ENCODE measurements around the gene BICD1. TPM values are rescaled to one million over a fixed set of nuclear protein-coding genes. Genes with fewer than 3 reads are reported as not detected.

The BICD1 gene
- total RNA-seq, result 10 to 100 TPM; 17.9 to 19.5 (median 18.9) TPM

DNA sequence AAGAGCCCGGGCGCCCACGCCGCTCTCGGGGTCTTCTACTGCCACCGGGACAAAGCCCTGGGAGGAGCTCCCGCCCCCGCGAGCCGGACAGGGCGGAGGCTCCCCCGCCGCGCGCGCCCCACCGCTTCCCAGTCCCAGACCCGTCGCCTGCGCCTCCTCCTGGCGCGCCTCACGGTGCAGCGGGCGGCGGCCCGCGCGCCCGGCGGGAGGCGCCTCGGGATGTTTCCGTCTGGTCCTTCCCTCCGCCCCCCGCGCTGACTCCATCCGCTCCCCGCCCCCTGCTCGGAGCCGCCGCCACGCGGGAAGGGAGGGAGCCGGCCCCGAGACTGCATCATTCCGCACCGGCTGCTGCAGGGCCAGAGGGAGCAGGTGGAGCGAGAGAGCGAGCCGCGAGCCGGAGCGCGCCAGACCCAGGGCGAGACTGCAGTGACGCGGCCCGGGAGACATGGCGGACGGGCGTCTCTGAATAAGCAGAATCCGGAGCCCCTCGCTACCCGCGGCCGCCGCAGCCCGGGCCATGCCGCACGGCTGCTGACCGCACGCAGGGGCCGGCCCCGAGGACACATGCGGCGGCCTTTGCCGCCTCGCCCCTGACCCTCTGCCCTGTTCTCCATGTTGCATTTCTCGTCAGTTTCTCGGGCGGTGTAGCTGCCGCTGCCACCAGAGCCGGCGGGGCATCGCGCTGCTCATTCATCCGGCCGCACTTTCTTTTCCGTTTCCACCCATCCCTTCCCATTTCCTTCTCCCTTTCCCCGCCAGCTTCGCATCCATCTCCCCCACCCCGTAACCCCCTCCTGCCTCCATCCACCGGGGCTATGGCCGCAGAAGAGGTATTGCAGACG, at the start of gene BICD1:
Gene BICD1, plus strand, starts transcription at position 331 of the 842 bp plus-strand sequence. Its CDS starts 485 bp downstream, at position 816.
- H3K9me3 Mint-ChIP-seq, result no peaks in the 10 kb centered on the region
- ATAC-seq (peak; percentile 84), DNase-seq (peak; percentile 63)
- H3K4me1 Mint-ChIP-seq (ENCODE audit: low read depth), result peaks cover 27% of the 10 kb centered on the region
- H3K4me3 Mint-ChIP-seq, result peak within 1 kb of the TSS; percentile 97
- no peaks in the 10 kb centered on the region for H3K36me3 Mint-ChIP-seq (ENCODE audit: insufficient read depth)
- H3K27me3 Mint-ChIP-seq (ENCODE audit: low read depth), result no peaks in the 10 kb centered on the region

DNA sequence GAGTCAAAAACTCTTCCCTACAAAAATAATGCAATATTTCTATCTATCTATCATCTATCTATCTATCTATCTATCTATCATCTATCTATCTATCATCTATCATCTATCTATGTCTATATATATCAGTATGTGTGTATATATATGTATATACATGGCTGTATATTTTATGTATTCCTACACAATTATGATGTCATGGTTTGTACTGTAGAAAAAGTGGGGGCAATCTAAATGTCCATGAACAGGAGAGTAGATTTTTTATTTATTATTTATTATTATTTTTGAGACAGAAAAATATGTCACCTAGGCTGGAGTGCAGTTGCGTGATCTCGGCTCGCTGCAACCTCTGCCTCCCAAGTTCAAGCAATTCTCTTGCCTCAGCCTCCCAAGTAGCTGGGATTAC, 45.6 kb upstream of the BICD1 start:
- no peak overlapping the region for H3K4me3 Mint-ChIP-seq
- no peaks in the 10 kb centered on the region for H3K27me3 Mint-ChIP-seq (ENCODE audit: low read depth)
- H3K9me3 Mint-ChIP-seq, result no peaks in the 10 kb centered on the region
- no peaks in the 10 kb centered on the region for H3K36me3 Mint-ChIP-seq (ENCODE audit: insufficient read depth)
- DNase-seq (no peak), ATAC-seq (no peak)
- peaks cover 10% of the 10 kb centered on the region for H3K4me1 Mint-ChIP-seq (ENCODE audit: low read depth)

DNA sequence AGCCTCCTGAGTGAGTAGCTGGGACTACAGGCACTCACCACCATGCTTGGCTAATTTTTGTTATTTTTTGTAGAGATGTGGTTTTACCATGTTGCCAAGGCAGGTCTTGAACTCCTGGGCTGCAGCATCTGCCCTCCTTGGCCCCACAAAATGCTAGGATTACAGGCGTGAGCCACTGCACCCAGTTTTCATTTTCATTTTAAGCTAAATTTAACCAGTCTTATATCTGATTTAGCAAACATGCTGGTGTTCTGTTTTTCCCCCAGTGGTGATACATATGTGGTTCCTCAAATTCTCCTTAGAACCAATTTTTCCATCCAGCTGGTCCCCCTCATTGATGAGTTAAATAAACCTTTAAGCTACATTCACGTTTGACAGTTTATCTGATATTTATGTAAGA, 43.8 kb upstream of the BICD1 start:
- H3K9me3 Mint-ChIP-seq, result no peaks in the 10 kb centered on the region
- H3K27me3 Mint-ChIP-seq (ENCODE audit: low read depth), result no peaks in the 10 kb centered on the region
- no peak for DNase-seq
- no peak overlapping the region for H3K4me3 Mint-ChIP-seq
- no peak for ATAC-seq
- H3K4me1 Mint-ChIP-seq (ENCODE audit: low read depth), result peaks cover 10% of the 10 kb centered on the region
- no peaks in the 10 kb centered on the region for H3K36me3 Mint-ChIP-seq (ENCODE audit: insufficient read depth)

GRCh38 chr12:32063796-32064195, 42.9 kb upstream of the BICD1 start:
- Mint-ChIP-seq H3K27me3 (ENCODE audit: low read depth) (no peaks in the 10 kb centered on the region), H3K36me3 (ENCODE audit: insufficient read depth) (no peaks in the 10 kb centered on the region), H3K4me1 (ENCODE audit: low read depth) (peaks cover 10% of the 10 kb centered on the region), H3K4me3 (no peak overlapping the region), H3K9me3 (no peaks in the 10 kb centered on the region)
- DNase-seq, result no peak
- ATAC-seq, result no peak

DNA sequence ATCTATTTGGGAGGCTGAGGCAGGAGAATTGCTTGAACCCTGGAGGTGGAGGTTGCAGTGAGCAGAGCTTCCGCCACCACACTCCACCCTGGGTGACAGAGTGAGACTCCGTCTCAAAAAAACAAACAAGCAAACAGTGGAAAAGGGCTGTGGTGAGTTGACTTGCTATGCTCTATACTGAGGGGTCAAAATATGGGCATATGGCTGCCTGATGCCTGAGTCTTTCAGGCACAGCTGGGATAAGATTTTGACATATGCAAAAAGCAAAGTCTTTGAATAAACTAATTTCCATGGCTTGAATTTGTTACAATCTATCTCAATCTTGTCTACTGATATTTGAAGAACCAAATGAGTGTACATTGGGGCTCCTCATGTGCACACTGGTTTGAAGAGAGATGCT, 40.4 kb upstream of the BICD1 start:
- no peaks in the 10 kb centered on the region for H3K27me3 Mint-ChIP-seq (ENCODE audit: low read depth)
- peaks cover 2% of the 10 kb centered on the region for H3K4me1 Mint-ChIP-seq (ENCODE audit: low read depth)
- no peak for ATAC-seq
- H3K4me3 Mint-ChIP-seq, result no peak overlapping the region
- no peaks in the 10 kb centered on the region for H3K36me3 Mint-ChIP-seq (ENCODE audit: insufficient read depth)
- H3K9me3 Mint-ChIP-seq, result no peaks in the 10 kb centered on the region
- no peak for DNase-seq

GRCh38 chr12:32069071-32069470, 37.6 kb upstream of the BICD1 start:
- H3K27me3 Mint-ChIP-seq (ENCODE audit: low read depth), result no peaks in the 10 kb centered on the region
- ATAC-seq (no peak), DNase-seq (no peak)
- no peaks in the 10 kb centered on the region for H3K4me1 Mint-ChIP-seq (ENCODE audit: low read depth)
- no peak overlapping the region for H3K4me3 Mint-ChIP-seq
- H3K9me3 Mint-ChIP-seq, result no peaks in the 10 kb centered on the region
- H3K36me3 Mint-ChIP-seq (ENCODE audit: insufficient read depth), result peaks cover 2% of the 10 kb centered on the region

DNA sequence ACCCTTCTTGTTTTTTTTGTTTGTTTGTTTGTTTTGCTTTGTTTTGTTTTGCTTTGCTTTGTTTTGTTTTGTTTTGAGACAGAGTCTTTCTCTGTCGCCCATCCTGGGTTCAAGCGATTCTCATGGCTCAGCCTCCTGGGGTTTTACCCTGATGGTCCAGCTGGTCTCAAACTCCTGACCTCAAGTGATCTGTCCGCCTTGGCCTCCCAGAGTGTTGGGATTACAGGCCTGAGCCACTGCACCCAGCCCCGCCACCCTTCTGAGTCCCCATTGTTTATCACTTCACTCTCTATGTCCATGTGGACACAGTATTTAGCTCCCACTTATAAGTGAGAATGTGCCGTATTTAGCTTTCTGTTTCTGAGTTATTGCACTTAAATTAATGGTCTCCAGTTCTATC, 36.9 kb upstream of the BICD1 start:
- DNase-seq (no peak), ATAC-seq (no peak)
- Mint-ChIP-seq H3K4me1 (ENCODE audit: low read depth) (no peaks in the 10 kb centered on the region), H3K36me3 (ENCODE audit: insufficient read depth) (peaks cover 2% of the 10 kb centered on the region), H3K4me3 (no peak overlapping the region), H3K27me3 (ENCODE audit: low read depth) (no peaks in the 10 kb centered on the region), H3K9me3 (no peaks in the 10 kb centered on the region)

DNA sequence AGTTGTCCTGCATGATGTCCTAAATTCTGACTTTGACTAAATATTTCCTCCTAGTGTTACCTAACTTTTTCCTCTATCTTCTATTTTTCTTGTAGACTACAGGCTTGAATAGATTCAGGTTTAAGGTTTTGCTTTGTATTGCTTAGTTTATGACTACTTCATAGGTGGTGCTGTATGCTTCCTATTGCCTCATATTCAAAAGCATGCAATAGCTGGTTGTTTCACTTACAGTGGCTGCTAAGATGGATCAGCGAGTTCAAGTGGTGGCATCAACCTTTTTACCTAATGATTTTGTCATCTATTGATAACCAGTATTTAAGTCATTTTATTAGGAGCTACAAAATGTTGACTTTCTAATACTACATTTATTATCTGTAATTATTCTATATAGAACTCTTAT, 36.3 kb upstream of the BICD1 start:
- H3K4me1 Mint-ChIP-seq (ENCODE audit: low read depth), result no peaks in the 10 kb centered on the region
- no peak overlapping the region for H3K4me3 Mint-ChIP-seq
- DNase-seq, result no peak
- H3K36me3 Mint-ChIP-seq (ENCODE audit: insufficient read depth), result peaks cover 2% of the 10 kb centered on the region
- no peaks in the 10 kb centered on the region for H3K9me3 Mint-ChIP-seq
- no peaks in the 10 kb centered on the region for H3K27me3 Mint-ChIP-seq (ENCODE audit: low read depth)
- ATAC-seq, result no peak

- Mint-ChIP-seq H3K36me3 (ENCODE audit: insufficient read depth) (peaks cover 2% of the 10 kb centered on the region), H3K4me3 (no peak overlapping the region), H3K4me1 (ENCODE audit: low read depth) (no peaks in the 10 kb centered on the region), H3K27me3 (ENCODE audit: low read depth) (no peaks in the 10 kb centered on the region), H3K9me3 (no peaks in the 10 kb centered on the region)
- ATAC-seq (no peak), DNase-seq (no peak)
These were observed 34.5 kb upstream of the BICD1 start for GRCh38 chr12:32072102-32072501.

- Mint-ChIP-seq H3K9me3 (no peaks in the 10 kb centered on the region), H3K4me3 (no peak overlapping the region)
These were observed 32.2 kb upstream of the BICD1 start for GRCh38 chr12:32074432-32074831.

GRCh38 chr12:32076941-32077340, 29.7 kb upstream of the BICD1 start:
- H3K4me1 Mint-ChIP-seq (ENCODE audit: low read depth), result no peaks in the 10 kb centered on the region
- no peak for DNase-seq
- H3K27me3 Mint-ChIP-seq (ENCODE audit: low read depth), result no peaks in the 10 kb centered on the region
- no peak for ATAC-seq
- peaks cover 2% of the 10 kb centered on the region for H3K36me3 Mint-ChIP-seq (ENCODE audit: insufficient read depth)
- no peak overlapping the region for H3K4me3 Mint-ChIP-seq
- no peaks in the 10 kb centered on the region for H3K9me3 Mint-ChIP-seq

More at GRCh38 chr12:32074432-32074831, 32.2 kb upstream of the BICD1 start:
- ATAC-seq (no peak), DNase-seq (no peak)
- Mint-ChIP-seq H3K4me1 (ENCODE audit: low read depth) (no peaks in the 10 kb centered on the region), H3K36me3 (ENCODE audit: insufficient read depth) (peaks cover 2% of the 10 kb centered on the region), H3K27me3 (ENCODE audit: low read depth) (no peaks in the 10 kb centered on the region)

DNA sequence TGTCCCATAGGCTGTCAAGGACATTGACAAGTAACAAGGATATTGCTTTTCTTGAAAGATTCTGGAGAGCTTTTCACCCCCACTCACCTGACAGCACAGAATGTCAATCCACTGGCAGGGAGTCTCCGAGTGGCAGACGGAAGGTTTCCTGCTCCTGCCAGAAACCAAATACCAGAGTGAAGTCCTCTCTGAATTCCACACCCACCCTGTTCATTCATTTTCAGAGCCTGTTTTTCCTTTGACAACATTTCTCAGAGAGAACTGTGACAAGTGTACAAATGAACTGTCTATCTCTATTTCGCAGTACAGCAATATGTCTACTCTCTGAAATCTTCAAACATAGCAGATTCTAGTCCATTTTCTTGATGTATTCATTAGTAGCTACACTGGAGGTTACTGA, 26.2 kb upstream of the BICD1 start:
- Mint-ChIP-seq H3K4me1 (ENCODE audit: low read depth) (no peaks in the 10 kb centered on the region), H3K36me3 (ENCODE audit: insufficient read depth) (no peaks in the 10 kb centered on the region), H3K4me3 (no peak overlapping the region), H3K27me3 (ENCODE audit: low read depth) (no peaks in the 10 kb centered on the region), H3K9me3 (no peaks in the 10 kb centered on the region)
- ATAC-seq (no peak), DNase-seq (no peak)

GRCh38 chr12:32083489-32083888, 23.2 kb upstream of the BICD1 start:
- Mint-ChIP-seq H3K27me3 (ENCODE audit: low read depth) (no peaks in the 10 kb centered on the region), H3K4me3 (no peak overlapping the region), H3K4me1 (ENCODE audit: low read depth) (no peaks in the 10 kb centered on the region), H3K9me3 (no peaks in the 10 kb centered on the region), H3K36me3 (ENCODE audit: insufficient read depth) (no peaks in the 10 kb centered on the region)
- DNase-seq (no peak), ATAC-seq (no peak)

DNA sequence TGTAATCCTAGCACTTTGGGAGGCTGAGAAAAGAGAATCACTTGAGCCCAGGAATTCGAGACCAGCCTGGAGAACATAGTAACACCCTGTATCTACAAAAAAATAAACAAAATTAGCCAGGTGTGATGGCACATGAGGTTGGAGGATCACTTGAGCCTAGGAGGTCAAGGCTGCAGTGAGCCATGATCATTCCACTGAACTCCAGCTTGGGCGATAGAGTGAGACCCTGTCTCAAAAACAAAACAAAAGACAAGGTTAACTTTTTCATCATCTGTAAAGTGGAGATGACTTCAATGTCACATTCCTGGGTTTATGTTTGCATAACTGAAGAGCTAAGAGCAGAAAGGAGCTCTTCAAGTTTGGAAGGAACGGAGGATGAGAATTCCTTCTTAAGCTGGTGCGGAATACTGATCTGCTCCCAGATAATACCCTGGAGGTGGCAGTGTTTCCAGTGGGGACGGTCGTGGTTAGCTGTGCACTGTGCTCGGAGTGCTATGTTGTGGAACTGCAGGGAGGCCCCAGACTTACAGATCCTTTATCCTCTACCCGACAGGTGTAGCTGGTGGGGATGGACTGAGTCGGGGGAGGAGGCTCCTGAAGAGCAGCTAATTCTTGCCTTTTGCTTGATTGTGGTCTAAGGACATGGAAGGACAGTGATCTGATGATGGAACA, 22.5 kb upstream of the BICD1 start:
- H3K4me3 Mint-ChIP-seq, result no peak overlapping the region
- no peaks in the 10 kb centered on the region for H3K27me3 Mint-ChIP-seq (ENCODE audit: low read depth)
- DNase-seq, result no peak
- H3K9me3 Mint-ChIP-seq, result no peaks in the 10 kb centered on the region
- no peaks in the 10 kb centered on the region for H3K36me3 Mint-ChIP-seq (ENCODE audit: insufficient read depth)
- no peak for ATAC-seq
- H3K4me1 Mint-ChIP-seq (ENCODE audit: low read depth), result no peaks in the 10 kb centered on the region

DNA sequence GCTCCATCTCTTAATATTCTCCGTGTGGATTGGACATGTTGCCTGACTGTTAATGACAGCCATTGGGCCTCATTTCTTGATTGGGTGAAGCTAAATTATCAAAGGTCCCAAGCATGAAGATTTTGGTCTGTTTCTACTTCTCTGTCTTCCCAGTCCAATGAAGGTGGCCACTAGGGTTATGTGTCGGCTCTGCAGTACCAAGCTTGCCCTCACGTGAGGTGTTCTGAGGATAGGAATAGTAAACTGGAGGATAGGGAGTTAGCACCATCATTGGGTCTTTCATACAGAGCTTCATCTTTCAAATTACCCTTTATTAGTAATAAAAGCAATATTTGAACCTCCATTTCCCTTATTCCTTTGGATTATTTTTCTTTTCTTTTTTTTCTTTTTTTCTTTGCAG, 21.9 kb upstream of the BICD1 start:
- Mint-ChIP-seq H3K36me3 (ENCODE audit: insufficient read depth) (no peaks in the 10 kb centered on the region), H3K4me3 (no peak overlapping the region), H3K27me3 (ENCODE audit: low read depth) (no peaks in the 10 kb centered on the region), H3K9me3 (no peaks in the 10 kb centered on the region), H3K4me1 (ENCODE audit: low read depth) (no peaks in the 10 kb centered on the region)
- DNase-seq, result no peak
- no peak for ATAC-seq

Measured in activated T-cell treated with anti-CD3 and anti-CD28 coated beads, Interleukin-2, amount 50 U/mL, for 4 hours (primary cell).